Head of caudate nucleus (tissue), 42 donors: ENCODE results near the gene BIN2.
"Not testable (repeated sequence)": the region's sequence is repeated elsewhere in the genome, so short reads cannot be mapped to it uniquely, and the experiment has no call there.

Experiments
- DNase-seq, 42 donors: peaks; one replicate each; pipeline versions ENCODE4 v3.0.0 to v3.0.0-alpha.2; 2020 to 2021; ENCODE audit warnings: mixed read lengths in 7 of 42
- intact Hi-C: fragments of 100-400 bp; cut with DNase I; formaldehyde crosslinking; loops from one replicate; pipeline ENCODE4 v1.15.0; 2022

Gene BIN2

GRCh38 chr12:51321882-51322281 is 2.1 kb downstream of the BIN2 start:
- intact Hi-C loops, result no loop called here

GRCh38 chr12:51320695-51321320 is 3.2 kb downstream of the BIN2 start:
- intact Hi-C loops, result no loop called here
- DNase-seq, result no peak

More at GRCh38 chr12:51321882-51322281, 2.1 kb downstream of the BIN2 start:
- no peak for DNase-seq

- intact Hi-C loops, result no loop called here
These were observed 3.7 kb downstream of the BIN2 start for GRCh38 chr12:51320311-51320694.

DNA sequence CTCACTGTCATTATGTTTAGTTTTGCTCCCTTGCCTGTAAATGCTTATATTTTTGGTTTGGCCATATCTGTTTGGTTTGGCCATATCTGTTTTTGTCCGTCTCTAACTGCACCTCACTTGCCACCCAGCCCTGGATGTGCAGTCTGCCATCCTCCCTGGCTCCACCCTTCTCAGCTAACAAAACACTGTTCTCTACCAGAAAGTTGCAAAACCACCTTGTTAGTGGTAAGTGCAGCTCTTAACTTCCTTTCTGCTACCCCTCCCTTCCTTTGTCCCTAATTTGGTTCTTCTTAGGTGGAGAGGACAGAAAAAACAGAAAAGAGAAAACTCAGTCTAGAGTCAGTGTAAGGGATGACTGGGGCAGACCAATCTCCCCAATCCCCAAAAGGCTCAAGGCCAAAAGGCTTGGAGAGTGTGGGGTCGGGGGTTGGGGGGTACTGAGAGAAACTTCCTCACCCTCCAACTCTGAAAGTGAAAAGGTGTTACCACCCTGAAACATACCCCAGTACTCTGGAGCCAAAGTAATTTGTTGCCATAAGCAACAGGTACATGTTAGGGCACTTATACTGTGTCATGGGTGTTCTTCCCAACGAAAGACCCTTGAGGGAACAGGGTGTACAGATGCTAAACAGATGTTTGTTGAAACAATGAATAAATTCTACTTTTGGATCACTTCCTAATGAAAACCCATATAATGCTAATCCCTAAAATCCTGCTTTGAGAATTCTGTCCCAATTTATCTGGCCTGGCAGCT is 5.0 kb downstream of the BIN2 start:
- intact Hi-C loops, result no loop called here
- DNase-seq, result no peak

More at GRCh38 chr12:51320311-51320694, 3.7 kb downstream of the BIN2 start:
- no peak for DNase-seq

DNA sequence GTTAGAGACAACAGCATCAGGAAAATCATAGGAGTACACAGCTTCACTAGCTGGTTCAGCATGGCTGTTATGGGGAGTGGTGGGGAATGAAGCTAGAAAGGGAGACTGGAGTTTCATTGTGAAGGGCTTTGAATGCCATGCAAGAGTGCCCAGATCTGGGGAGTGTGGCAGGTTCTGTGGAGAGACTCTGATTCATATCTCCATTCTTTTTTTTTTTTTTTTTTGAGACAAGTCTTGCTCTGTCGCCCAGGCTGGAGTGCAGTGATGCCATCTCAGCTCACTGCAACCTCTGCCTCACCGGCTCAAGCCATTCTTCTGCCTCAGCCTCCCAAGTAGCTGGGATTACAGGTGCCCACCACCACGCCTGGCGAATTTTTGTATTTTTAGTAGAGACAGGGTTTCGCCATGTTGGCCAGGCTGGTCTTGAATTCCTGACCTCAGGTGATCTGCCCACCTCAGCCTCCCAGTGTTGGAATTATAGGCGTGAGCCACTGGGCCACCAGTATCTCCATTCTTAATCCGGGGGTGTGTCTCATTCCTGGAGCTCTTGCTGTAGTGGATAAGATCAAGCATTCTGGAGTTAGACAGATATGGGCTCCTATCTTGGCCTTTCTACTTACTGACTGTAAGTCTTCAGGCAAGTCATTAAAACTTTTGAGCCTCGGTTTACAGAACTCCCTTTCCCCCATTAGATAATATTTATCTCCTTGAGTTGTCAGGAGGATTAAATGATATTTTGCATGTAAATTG is 5.7 kb downstream of the BIN2 start:
- intact Hi-C loops, DNase-seq: not testable (repeated sequence)

DNA sequence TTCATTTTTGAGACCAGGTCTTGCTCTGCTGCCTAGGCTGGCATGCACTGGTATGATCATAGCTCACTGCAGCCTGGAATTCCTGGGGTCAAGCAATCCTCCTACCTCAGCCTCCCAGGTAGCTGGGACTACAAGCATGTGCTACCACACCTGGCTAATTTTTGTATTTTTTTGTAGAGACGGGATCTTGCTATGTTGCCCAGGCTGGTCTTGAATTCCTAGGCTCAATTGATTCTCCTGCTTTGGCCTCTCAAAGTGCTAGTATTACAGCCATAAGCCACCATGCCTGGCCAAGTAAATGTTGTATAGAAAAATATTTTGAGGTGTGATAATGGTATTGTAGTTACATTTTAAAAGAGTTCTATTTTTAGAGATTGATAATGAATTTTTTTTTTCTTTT is 12.6 kb downstream of the BIN2 start:
- intact Hi-C loops, result no loop called here
- no peak for DNase-seq

- no peak for DNase-seq
- intact Hi-C loops, result no loop called here
These were observed 16.1 kb downstream of the BIN2 start for GRCh38 chr12:51307655-51308593.

GRCh38 chr12:51306507-51306906 is 17.5 kb downstream of the BIN2 start:
- intact Hi-C loops, result no loop called here
- no peak for DNase-seq

DNA sequence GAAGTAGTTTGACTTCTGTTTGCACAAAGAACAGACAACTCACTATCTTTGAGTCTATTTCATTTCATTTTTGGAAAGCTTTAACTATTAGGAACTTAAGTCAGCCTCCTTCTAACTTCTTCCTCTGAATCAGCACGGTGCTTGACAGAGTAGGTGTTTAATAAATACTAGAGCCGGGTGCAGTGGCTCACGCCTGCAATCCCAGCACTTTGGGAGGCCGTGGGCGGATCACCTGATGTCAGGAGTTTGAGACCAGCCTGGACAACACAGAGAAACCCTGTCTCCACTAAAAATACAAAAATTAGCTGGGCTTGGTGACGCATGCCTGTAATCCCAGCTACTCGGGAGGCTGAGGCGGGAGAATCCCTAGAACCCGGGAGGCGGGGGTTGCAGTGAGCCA is 23.2 kb downstream of the BIN2 start:
- DNase-seq, result peak in 25 of 42 donors; percentile 7 to 68 (median 24)
- intact Hi-C loops, result not testable (repeated sequence)

DNA sequence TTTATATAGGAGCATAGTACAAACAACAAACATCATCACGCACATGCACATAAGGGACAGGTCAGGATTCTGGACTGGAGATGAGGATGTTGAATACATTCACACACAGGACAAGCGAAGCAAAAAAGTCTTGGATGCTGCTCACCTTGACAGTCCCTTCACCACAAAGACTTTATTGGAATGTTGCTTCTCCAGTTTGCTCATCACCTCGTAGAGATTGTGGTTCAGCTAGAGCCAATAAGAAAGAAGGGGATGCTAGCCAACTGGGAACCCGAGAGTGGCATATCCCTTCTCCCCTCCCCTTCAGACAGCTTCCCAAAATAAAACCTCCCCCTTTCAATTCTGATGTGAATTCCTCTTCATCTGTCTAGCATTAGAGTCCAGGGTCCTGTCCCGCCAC is 28.3 kb downstream of the BIN2 start:
- intact Hi-C loops, result no loop called here
- no peak for DNase-seq

GRCh38 chr12:51294097-51294496 is 29.9 kb downstream of the BIN2 start:
- intact Hi-C loops, result not testable (repeated sequence)

DNA sequence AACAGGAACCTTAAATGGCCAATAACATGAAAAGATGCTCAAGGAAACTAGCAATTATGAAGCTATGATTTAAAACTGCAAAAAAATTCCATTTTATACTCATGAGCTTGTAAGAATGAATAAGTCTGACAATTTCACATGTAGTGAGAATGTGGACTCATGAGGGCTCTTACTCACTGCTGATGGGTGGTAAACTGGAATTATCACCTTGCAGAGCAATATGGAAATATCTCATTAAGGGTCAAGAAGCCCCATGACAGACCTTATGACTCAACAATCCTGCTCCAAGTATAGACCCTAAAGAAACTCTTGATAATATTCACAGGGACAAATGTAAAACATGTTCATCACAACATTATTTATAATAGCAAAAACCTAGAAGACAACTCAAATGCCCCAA is 30.3 kb downstream of the BIN2 start:
- DNase-seq, result no peak
- intact Hi-C loops, result no loop called here

More at GRCh38 chr12:51294097-51294496, 29.9 kb downstream of the BIN2 start:
- not testable (repeated sequence) for DNase-seq

DNA sequence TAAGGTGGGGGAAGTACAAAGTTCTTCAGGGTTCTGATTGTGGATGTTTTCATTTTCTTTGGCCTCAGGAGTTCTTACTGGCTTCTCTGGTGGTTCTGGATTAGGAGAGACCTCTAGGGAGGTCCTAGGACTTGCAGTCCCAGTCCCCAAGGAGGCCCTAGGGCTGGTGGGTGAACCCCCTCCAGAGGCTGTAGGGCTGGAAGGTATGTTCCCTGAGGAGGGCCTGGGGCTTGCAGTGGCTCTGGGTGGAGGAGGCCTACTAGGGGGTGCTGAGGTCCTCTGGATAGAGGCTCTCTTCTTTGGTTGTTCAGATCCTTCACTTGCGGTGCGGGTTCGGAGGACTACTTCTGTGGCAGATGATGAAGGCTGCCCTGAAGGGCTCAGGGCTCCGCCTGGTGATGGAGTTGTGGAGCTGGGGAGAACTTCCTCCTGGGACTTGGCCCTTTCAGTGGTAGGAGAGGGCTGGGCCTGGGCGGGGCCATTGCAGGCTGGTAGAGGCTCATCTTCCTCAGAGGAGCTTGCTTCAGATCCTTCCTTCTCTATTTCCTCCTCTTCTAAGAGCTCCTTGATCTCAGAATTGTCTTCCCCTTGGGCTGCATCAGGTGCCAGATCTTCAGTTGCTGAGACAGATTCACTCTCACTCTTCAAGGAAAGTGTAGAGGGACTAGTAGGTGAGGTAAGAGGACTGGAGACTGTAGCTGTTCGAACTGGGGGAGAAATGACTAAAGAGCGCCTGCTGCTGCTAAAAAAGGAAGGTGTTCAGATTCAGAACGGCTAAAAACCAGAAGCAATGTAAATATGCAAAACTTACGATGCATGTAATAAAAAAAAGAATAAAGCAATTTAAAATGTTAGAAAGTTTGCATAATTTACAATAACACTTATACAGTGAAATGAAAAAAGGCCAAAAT is 32.1 kb downstream of the BIN2 start:
- DNase-seq, result peak in 35 of 42 donors; percentile 9 to 56 (median 30)
- intact Hi-C loops, result not testable (repeated sequence)

- intact Hi-C loops, result no loop called here
- DNase-seq, result no peak
These were observed 38.1 kb downstream of the BIN2 start for GRCh38 chr12:51285843-51286242.

GRCh38 chr12:51281202-51281924 is 42.6 kb downstream of the BIN2 start:
- intact Hi-C loops, result no loop called here
- DNase-seq, result no peak

DNA sequence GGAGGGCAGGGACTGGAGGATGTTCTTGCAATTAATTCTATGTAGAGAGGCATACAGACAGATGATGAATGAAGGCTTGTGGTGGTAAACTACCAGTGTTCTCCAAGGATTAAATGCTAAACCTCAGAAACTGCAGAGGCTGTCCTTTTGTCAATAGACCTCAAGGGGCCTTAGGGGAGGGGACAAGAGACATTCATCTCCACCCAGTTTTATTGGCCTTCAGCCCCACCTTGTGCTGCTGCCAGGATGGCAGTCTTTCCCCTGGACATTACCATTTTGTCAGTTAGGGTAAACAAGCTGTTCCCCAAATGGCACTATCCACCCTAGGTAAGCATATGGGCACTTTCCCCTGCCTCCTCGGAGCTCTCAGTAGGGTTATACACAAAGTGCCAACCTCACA is 48.9 kb downstream of the BIN2 start:
- intact Hi-C loops, result no loop called here
- no peak for DNase-seq

DNA sequence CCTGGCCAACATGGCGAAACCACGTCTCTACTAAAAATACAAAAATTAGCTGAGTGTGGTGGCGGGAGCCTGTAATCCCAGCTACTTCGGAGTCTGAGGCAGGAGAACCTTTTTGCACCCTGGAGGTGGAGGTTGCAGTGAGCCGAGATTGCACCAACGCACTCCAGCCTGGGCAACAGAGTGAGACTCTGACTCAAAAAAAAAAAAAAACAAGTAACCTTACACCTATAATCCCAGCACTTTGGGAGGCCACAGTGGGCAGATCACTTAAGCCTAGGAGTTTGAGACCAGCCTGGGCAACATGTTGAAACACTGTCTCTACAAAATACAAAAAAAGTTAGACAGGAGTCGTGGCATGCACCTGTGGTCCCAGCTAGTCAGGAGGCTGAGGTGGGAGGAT is 51.2 kb downstream of the BIN2 start:
- DNase-seq, intact Hi-C loops: not testable (repeated sequence)
